HG03175 (cell line): ENCODE results near the gene PLCB2.
A peak's percentile ranks its signal among the peaks of the same experiment; 100 is the strongest.

Source experiments
- ATAC-seq: cut with Tn5 transposase; IDR thresholded peaks from one replicate; pipeline ENCODE4 v1.9.1; 2021; ENCODE audit warnings: mild to moderate bottlenecking, moderate library complexity; ENCODE audit not compliant: unreplicated experiment

PLCB2 gene

GRCh38 chr15:40307421-40308211 is at the start of gene PLCB2:
TSS of gene PLCB2 (minus strand) at chr15:40307935. CDS start at chr15:40307672, 263 bp downstream.
- ATAC-seq = peak; percentile 64

GRCh38 chr15:40357246-40357645 is 49.5 kb upstream of the PLCB2 start:
- ATAC-seq = no peak

- no peak for ATAC-seq
Observed at GRCh38 chr15:40355976-40356585, 48.3 kb upstream of the PLCB2 start.

GRCh38 chr15:40354408-40355171 is 46.9 kb upstream of the PLCB2 start:
- no peak for ATAC-seq

GRCh38 chr15:40353697-40354096 is 46.0 kb upstream of the PLCB2 start:
- no peak for ATAC-seq

- ATAC-seq = no peak
Observed at GRCh38 chr15:40352281-40352901, 44.7 kb upstream of the PLCB2 start.

GRCh38 chr15:40349163-40349562 is 41.4 kb upstream of the PLCB2 start:
- ATAC-seq = no peak

- no peak for ATAC-seq
Observed at GRCh38 chr15:40348474-40348870, 40.7 kb upstream of the PLCB2 start.

GRCh38 chr15:40347559-40348473 is 40.1 kb upstream of the PLCB2 start:
- no peak for ATAC-seq

- no peak for ATAC-seq
Observed at GRCh38 chr15:40346579-40347558, 39.1 kb upstream of the PLCB2 start.

- no peak for ATAC-seq
Observed at GRCh38 chr15:40345867-40346578, 38.3 kb upstream of the PLCB2 start.

GRCh38 chr15:40345225-40345866 is 37.6 kb upstream of the PLCB2 start:
- no peak for ATAC-seq

GRCh38 chr15:40344631-40345120 is 36.9 kb upstream of the PLCB2 start:
- ATAC-seq = no peak

GRCh38 chr15:40344217-40344616 is 36.5 kb upstream of the PLCB2 start:
- no peak for ATAC-seq

GRCh38 chr15:40343512-40343911 is 35.8 kb upstream of the PLCB2 start:
- no peak for ATAC-seq

GRCh38 chr15:40342416-40343320 is 34.9 kb upstream of the PLCB2 start:
- ATAC-seq = no peak
